Caki2 (cell line): Measurements from ENCODE around the gene ACOT2. TPM values are rescaled to one million over a fixed set of nuclear protein-coding genes. Genes with fewer than 3 reads are reported as not detected.
"Not testable (repeated sequence)": the region's sequence is repeated elsewhere in the genome, so short reads cannot be mapped to it uniquely, and the experiment has no call there.

ENCODE experiments used
- DNase-seq: peaks from one replicate; pipeline ENCODE4 v3.0.0-alpha.2; 2015; ENCODE audit warnings: low read depth
- in situ Hi-C: cut with HindIII; loops from 2 replicates; pipeline ENCODE4 v1.10.0; 2016; ENCODE audit warnings: low sequenced_read_pairs, low pct_unique_long_range_greater_than_20kb, mixed read lengths
- total RNA-seq: library from RNA; depleted of rRNA; stranded (reverse); fragments of >200 nt; shearing (Covaris generic); gene quantifications from 2 replicates; pipeline ENCODE4 v1.2.3, GENCODE V29; 2014; ENCODE audit warnings: low replicate concordance; rRNA removed

Gene ACOT2
- total RNA-seq, result 75.9 and 77.3 TPM in 2 replicates

- DNase-seq, result peak; percentile 79
- in situ Hi-C loops, result not testable (repeated sequence)
Observed at GRCh38 chr14:73569185-73569958, at the start of gene ACOT2. Gene ACOT2, plus strand, starts transcription at chr14:73569213. Its CDS starts 28 bp downstream, at chr14:73569241.

GRCh38 chr14:73521229-73521628 is 47.8 kb upstream of the ACOT2 start:
- DNase-seq, result no peak
- in situ Hi-C loops, result no loop called here

- in situ Hi-C loops, result no loop called here
- no peak for DNase-seq
Observed at GRCh38 chr14:73524493-73524892, 44.5 kb upstream of the ACOT2 start.

- in situ Hi-C loops, result no loop called here
- no peak for DNase-seq
Observed at GRCh38 chr14:73526036-73526984, 42.7 kb upstream of the ACOT2 start.

- DNase-seq, in situ Hi-C loops: not testable (repeated sequence)
Observed at GRCh38 chr14:73529356-73529755, 39.7 kb upstream of the ACOT2 start.

GRCh38 chr14:73531971-73532370 is 37.0 kb upstream of the ACOT2 start:
- DNase-seq, in situ Hi-C loops: not testable (repeated sequence)

GRCh38 chr14:73537244-73538045 is 31.6 kb upstream of the ACOT2 start:
- not testable (repeated sequence) for DNase-seq

GRCh38 chr14:73539017-73539416 is 30.0 kb upstream of the ACOT2 start:
- in situ Hi-C loops, DNase-seq: not testable (repeated sequence)

More at GRCh38 chr14:73537244-73538045, 31.6 kb upstream of the ACOT2 start:
- in situ Hi-C loops, result not testable (repeated sequence)

- in situ Hi-C loops, DNase-seq: not testable (repeated sequence)
Observed at GRCh38 chr14:73542961-73543360, 26.1 kb upstream of the ACOT2 start.

GRCh38 chr14:73545353-73545752 is 23.7 kb upstream of the ACOT2 start:
- in situ Hi-C loops, DNase-seq: not testable (repeated sequence)

GRCh38 chr14:73549097-73549496 is 19.9 kb upstream of the ACOT2 start:
- DNase-seq, in situ Hi-C loops: not testable (repeated sequence)

GRCh38 chr14:73549889-73550524 is 19.0 kb upstream of the ACOT2 start:
- DNase-seq, in situ Hi-C loops: not testable (repeated sequence)

GRCh38 chr14:73553845-73554244 is 15.2 kb upstream of the ACOT2 start:
- DNase-seq, result no peak
- in situ Hi-C loops, result no loop called here

GRCh38 chr14:73557201-73557600 is 11.8 kb upstream of the ACOT2 start:
- DNase-seq, in situ Hi-C loops: not testable (repeated sequence)

GRCh38 chr14:73558238-73558637 is 10.8 kb upstream of the ACOT2 start:
- DNase-seq, in situ Hi-C loops: not testable (repeated sequence)

- in situ Hi-C loops, DNase-seq: not testable (repeated sequence)
Observed at GRCh38 chr14:73562256-73562655, 6.8 kb upstream of the ACOT2 start.

- DNase-seq, in situ Hi-C loops: not testable (repeated sequence)
Observed at GRCh38 chr14:73562696-73563095, 6.3 kb upstream of the ACOT2 start.
